GM19328 (cell line): ENCODE measurements around the gene WBP1L.
A peak's percentile ranks its signal among the peaks of the same experiment; 100 is the strongest.
"Not testable (repeated sequence)": the region's sequence is repeated elsewhere in the genome, so short reads cannot be mapped to it uniquely, and the experiment has no call there.

ENCODE experiments used
- ATAC-seq: cut with Tn5 transposase; IDR thresholded peaks from one replicate; pipeline ENCODE4 v1.9.1; 2021; ENCODE audit warnings: mild to moderate bottlenecking, moderate library complexity; ENCODE audit not compliant: unreplicated experiment

WBP1L gene

GRCh38 chr10:102721954-102722353 lies 21.8 kb upstream of the WBP1L start:
- no peak for ATAC-seq

- ATAC-seq, result no peak
Observed at GRCh38 chr10:102723989-102724388, 19.8 kb upstream of the WBP1L start.

GRCh38 chr10:102726274-102726673 lies 17.5 kb upstream of the WBP1L start:
- no peak for ATAC-seq

GRCh38 chr10:102727037-102727818 lies 16.5 kb upstream of the WBP1L start:
- ATAC-seq, result no peak

GRCh38 chr10:102729029-102730026 lies 14.4 kb upstream of the WBP1L start:
- no peak for ATAC-seq

- no peak for ATAC-seq
Observed at GRCh38 chr10:102731222-102731800, 12.4 kb upstream of the WBP1L start.

- ATAC-seq, result no peak
Observed at GRCh38 chr10:102732661-102733060, 11.1 kb upstream of the WBP1L start.

GRCh38 chr10:102735065-102735562 lies 8.6 kb upstream of the WBP1L start:
- no peak for ATAC-seq

- ATAC-seq, result no peak
Observed at GRCh38 chr10:102738692-102739121, 5.0 kb upstream of the WBP1L start.

- no peak for ATAC-seq
Observed at GRCh38 chr10:102740229-102740628, 3.5 kb upstream of the WBP1L start.

GRCh38 chr10:102741726-102742237 lies 2.0 kb upstream of the WBP1L start:
- ATAC-seq, result no peak

GRCh38 chr10:102742313-102742712 lies 1.4 kb upstream of the WBP1L start:
- not testable (repeated sequence) for ATAC-seq

- no peak for ATAC-seq
Observed at GRCh38 chr10:102743078-102743587, 615 bp upstream of the WBP1L start.

- peak; percentile 13 for ATAC-seq
Observed at GRCh38 chr10:102744374-102745051, 765 bp downstream of the WBP1L start.

GRCh38 chr10:102745157-102745556 lies 1.4 kb downstream of the WBP1L start:
- ATAC-seq, result no peak

- no peak for ATAC-seq
Observed at GRCh38 chr10:102752266-102752930, 8.7 kb downstream of the WBP1L start.

- no peak for ATAC-seq
Observed at GRCh38 chr10:102752934-102753664, 9.4 kb downstream of the WBP1L start.

GRCh38 chr10:102753718-102754117 lies 10.0 kb downstream of the WBP1L start:
- no peak for ATAC-seq

- no peak for ATAC-seq
Observed at GRCh38 chr10:102757323-102757722, 13.6 kb downstream of the WBP1L start.
